Measurements from ENCODE around the gene GAPDH.
"Not testable (repeated sequence)": the region's sequence is repeated elsewhere in the genome, so short reads cannot be mapped to it uniquely, and the experiment has no call there.

DNA sequence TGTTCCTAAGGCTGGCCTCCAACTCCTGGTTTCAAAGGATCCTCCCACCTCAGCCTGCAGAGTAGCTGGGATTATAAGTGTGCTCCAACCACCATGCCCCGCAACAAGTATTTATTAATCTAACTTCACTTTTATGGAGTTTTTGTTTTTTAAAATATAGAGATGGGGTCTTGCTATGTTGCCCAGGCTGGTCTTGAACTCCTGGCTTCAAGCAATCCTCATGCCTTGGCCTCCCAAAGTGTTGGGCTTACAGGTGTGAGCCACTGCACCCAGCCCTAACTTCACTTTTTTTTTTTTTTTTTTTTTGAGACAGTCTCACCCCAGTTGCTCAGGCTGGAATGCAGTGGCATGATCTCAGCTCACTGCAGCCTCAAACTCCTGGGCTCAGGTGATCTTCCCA lies 43.6 kb upstream of the GAPDH start:
- TF ChIP-seq, protein P1, sequence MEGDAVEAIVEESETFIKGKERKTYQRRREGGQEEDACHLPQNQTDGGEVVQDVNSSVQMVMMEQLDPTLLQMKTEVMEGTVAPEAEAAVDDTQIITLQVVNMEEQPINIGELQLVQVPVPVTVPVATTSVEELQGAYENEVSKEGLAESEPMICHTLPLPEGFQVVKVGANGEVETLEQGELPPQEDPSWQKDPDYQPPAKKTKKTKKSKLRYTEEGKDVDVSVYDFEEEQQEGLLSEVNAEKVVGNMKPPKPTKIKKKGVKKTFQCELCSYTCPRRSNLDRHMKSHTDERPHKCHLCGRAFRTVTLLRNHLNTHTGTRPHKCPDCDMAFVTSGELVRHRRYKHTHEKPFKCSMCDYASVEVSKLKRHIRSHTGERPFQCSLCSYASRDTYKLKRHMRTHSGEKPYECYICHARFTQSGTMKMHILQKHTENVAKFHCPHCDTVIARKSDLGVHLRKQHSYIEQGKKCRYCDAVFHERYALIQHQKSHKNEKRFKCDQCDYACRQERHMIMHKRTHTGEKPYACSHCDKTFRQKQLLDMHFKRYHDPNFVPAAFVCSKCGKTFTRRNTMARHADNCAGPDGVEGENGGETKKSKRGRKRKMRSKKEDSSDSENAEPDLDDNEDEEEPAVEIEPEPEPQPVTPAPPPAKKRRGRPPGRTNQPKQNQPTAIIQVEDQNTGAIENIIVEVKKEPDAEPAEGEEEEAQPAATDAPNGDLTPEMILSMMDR (IDR thresholded peaks at IDR 0.05; ENCODE audit: low read depth, low read length): not testable (repeated sequence)
- TF ChIP-seq, protein P2, sequence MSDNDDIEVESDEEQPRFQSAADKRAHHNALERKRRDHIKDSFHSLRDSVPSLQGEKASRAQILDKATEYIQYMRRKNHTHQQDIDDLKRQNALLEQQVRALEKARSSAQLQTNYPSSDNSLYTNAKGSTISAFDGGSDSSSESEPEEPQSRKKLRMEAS (IDR thresholded peaks at IDR 0.05; ENCODE audit: low read depth, low read length): not testable (repeated sequence)
- not testable (repeated sequence) for TF ChIP-seq POLR2A (IDR thresholded peaks at IDR 0.05; ENCODE audit: extremely low read depth, insufficient read length); MYC (IDR thresholded peaks at IDR 0.05; ENCODE audit: low read depth, low read length)

All from NB4 (cell line).